Large intestine (tissue), 12 donors: Measurements from ENCODE around the gene RAD54L2. TPM values are rescaled to one million over a fixed set of nuclear protein-coding genes. Genes with fewer than 3 reads are reported as not detected.

Source experiments
- DNase-seq, 2 donors: peaks; one replicate each; pipeline versions ENCODE4 v3.0.0 to v3.0.0-alpha.2; 2013
- H3K27ac ChIP-seq: one replicate; pipeline ENCODE4 v1.5.1; 2013; ENCODE audit warnings: low read length
- H3K27me3 ChIP-seq: 2 replicates; pipeline ENCODE4 v1.6.1; 2013; ENCODE audit warnings: low read length; ENCODE audit not compliant: control insufficient read depth, insufficient read depth
- H3K36me3 ChIP-seq: 2 replicates; pipeline ENCODE4 v1.6.1; 2013; ENCODE audit warnings: low read length; ENCODE audit not compliant: control insufficient read depth, insufficient read depth
- H3K4me1 ChIP-seq: one replicate; pipeline ENCODE4 v1.6.1; 2013; ENCODE audit warnings: low read length; ENCODE audit not compliant: control insufficient read depth, insufficient read depth
- H3K4me3 ChIP-seq: one replicate; pipeline ENCODE4 v1.5.1; 2013; ENCODE audit warnings: low read length
- H3K9me3 ChIP-seq: one replicate; pipeline ENCODE4 v1.6.1; 2013; ENCODE audit warnings: mild to moderate bottlenecking, low read depth, low read length, moderate library complexity; ENCODE audit not compliant: control insufficient read depth
- WGBS: methylation state at CpG from one replicate; pipeline ENCODE4 v1.1.5; 2013; ENCODE audit warnings: low lambda C conversion rate; ENCODE audit not compliant: insufficient coverage; 5-methylcytosine and 5-hydroxymethylcytosine counted together
- long read RNA-seq, 11 donors: transcript quantifications; one replicate each; lab custom pipeline, GENCODE V29; 2026
- polyA plus RNA-seq: library from polyadenylated mRNA; unstranded; fragments of 120-200 nt; gene quantifications from one replicate; pipeline ENCODE4 v1.2.1, GENCODE V29; 2013

The RAD54L2 gene, protein sequence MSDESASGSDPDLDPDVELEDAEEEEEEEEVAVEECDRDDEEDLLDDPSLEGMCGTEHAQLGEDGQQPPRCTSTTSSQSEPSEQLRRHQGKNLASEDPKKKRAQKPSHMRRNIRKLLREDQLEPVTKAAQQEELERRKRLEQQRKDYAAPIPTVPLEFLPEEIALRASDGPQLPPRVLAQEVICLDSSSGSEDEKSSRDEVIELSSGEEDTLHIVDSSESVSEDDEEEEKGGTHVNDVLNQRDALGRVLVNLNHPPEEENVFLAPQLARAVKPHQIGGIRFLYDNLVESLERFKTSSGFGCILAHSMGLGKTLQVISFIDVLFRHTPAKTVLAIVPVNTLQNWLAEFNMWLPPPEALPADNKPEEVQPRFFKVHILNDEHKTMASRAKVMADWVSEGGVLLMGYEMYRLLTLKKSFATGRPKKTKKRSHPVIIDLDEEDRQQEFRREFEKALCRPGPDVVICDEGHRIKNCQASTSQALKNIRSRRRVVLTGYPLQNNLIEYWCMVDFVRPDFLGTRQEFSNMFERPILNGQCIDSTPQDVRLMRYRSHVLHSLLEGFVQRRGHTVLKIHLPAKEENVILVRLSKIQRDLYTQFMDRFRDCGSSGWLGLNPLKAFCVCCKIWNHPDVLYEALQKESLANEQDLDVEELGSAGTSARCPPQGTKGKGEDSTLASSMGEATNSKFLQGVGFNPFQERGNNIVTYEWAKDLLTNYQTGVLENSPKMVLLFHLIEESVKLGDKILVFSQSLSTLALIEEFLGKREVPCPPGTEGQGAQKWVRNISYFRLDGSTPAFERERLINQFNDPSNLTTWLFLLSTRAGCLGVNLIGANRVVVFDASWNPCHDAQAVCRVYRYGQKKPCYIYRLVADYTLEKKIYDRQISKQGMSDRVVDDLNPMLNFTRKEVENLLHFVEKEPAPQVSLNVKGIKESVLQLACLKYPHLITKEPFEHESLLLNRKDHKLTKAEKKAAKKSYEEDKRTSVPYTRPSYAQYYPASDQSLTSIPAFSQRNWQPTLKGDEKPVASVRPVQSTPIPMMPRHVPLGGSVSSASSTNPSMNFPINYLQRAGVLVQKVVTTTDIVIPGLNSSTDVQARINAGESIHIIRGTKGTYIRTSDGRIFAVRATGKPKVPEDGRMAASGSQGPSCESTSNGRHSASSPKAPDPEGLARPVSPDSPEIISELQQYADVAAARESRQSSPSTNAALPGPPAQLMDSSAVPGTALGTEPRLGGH (N-terminal part only)
- 9.7 TPM for polyA plus RNA-seq
- long read RNA-seq, donor 1 = 0 reads
- long read RNA-seq, donor 2 = 0 reads
- long read RNA-seq, donor 3 = 0 reads
- long read RNA-seq, donor 4 = 0 reads
- long read RNA-seq, donor 5 = 0 reads
- long read RNA-seq, donor 6 = 0 reads
- long read RNA-seq, donor 7 = 0 reads
- long read RNA-seq, donor 8 = 0 reads
- long read RNA-seq, donor 9 = 0 reads
- long read RNA-seq, donor 10, partial matches to known transcripts = 0 of 1 reads
- long read RNA-seq, donor 10, other reads (novel, unspliced or antisense) = 0 of 1 reads
- long read RNA-seq, donor 11 = 0 reads

DNA sequence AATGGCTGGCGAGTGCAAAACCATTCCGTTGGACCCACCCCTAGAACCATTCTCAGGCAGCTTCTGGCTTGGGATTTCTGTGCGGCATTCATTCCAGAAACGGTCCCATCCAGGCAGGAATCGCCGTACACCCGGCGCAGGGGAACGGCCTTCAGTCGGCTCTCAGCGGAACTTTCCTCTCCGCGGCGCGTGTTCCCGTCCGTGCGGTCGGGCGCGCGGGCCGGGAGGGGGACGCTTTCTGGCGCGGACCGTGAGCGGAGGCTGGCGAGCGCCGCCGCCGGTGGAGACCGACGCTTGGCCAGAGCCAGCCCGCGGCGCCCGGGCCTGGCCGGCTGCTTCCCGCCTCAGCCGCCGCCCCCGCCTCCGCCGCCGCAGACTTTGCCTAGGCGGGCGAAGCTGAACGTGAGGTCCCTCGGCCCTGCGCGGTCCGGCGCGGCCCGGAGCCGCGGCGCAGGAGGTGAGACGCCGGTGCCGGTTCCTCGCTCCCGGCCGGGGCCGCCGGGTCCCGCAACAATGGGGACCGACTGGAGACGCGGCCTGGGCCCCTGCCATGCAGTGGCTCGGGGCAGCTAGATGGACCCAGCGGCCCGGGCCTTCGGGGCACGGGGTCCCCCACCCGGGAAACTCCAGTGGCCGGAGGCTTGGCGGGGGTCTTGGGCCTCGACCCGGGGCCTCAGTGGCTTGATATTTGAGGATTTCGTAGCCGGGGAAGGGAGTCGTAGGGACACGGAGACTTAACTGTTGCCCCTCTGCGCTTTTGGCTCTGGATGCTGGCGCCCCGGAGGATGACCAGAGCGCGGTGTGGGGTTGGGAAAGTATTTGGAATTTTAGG, at the start of gene RAD54L2:
TSS of gene RAD54L2 (plus strand) at position 261 of the 832 bp plus-strand sequence. CDS start 51,702 bp downstream, outside the sequence.
- no peaks in the 10 kb centered on the region for H3K27me3 ChIP-seq
- H3K27ac ChIP-seq = peak within 1 kb of the TSS; percentile 52
- no peaks in the 10 kb centered on the region for H3K9me3 ChIP-seq
- peaks cover 4% of the 10 kb centered on the region for H3K36me3 ChIP-seq
- peak; percentile 67 to 86 for DNase-seq
- H3K4me3 ChIP-seq = peak within 1 kb of the TSS; percentile 81
- no peaks in the 10 kb centered on the region for H3K4me1 ChIP-seq
- no CpG with 5 or more reads among the region's 91 CpGs for WGBS

DNA sequence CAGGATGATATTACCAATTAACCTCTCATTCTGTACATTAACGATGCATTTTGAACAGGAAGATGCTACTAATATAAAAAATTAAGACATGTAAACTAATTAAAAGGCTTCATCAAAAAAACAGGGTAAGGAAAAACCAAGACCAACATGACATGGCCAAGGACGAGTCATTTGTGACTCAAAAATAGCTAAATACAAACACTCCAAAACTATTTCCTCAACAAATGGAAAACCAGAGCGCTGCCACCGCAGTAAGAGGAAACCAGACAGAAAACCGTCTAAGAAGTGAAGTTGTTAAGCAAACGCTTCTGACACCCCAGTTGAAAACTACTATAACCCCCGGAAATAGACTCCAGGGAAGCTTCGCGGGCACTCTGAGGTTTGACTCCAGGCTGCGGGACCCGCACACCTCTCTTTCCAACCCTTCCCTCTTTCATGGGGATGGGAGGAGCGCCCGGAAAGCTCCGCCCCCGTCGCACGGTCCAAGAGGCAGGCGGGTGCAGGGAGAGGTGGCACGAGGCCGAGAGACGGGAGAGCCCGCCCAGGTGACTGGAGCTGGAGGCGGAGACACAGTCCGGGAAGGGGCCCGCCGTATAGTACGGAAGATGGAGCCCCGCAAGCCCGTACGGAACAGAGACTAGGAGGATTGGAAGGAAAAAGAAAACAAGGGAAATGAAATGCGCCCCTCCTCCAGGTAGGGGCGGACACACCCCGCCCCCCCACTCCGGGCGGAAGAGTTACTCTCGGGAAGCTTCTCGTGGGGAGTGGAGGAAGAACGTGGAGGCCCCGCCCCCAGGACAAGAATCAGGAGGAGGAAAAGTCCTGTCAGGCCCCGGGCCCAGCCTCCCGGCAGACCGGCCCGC, 39.4 kb upstream of the RAD54L2 start:
- 0% methylated on average over 1 of the region's 43 CpGs for WGBS
- H3K36me3 ChIP-seq = peaks cover 2% of the 10 kb centered on the region

DNA sequence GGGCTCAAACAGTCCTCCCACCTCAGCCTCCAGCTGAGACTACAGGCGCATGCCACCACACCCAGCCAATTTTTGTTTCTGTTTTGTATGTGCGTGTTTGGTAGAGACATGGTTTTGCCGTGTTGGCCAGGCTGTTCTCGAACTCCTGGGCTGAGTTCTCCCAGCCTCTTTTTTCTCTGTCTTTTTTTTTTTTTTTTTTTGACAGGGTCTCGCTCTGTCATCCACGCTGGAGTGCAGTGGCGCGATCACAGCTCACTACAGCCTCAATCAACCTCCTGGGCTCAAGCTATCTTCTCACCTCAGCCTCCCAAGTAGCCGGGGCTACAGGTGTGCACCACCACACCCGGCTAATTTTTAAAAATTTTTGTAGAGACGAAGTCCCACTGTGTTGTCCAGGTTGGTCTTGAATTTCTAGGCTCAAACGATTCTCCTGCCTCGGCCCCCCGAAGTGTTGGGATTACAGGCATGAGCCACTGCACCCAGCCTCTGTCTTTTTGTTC, 37.8 kb upstream of the RAD54L2 start:
- H3K4me3 ChIP-seq = peak overlapping the region; percentile 32
- WGBS = no CpG with 5 or more reads among the region's 14 CpGs
- H3K27me3 ChIP-seq = no peaks in the 10 kb centered on the region
- peak overlapping the region; percentile 98 for H3K27ac ChIP-seq
- no peaks in the 10 kb centered on the region for H3K4me1 ChIP-seq
- DNase-seq = no peak
- no peaks in the 10 kb centered on the region for H3K9me3 ChIP-seq
- H3K36me3 ChIP-seq = peaks cover under 1% of the 10 kb centered on the region

More for the DNA sequence above, 39.4 kb upstream of the RAD54L2 start:
- DNase-seq = peak; percentile 94 to 98
- Histone ChIP-seq H3K27ac (peak overlapping the region; percentile 98), H3K4me1 (no peaks in the 10 kb centered on the region), H3K4me3 (peak overlapping the region; percentile 87), H3K9me3 (no peaks in the 10 kb centered on the region), H3K27me3 (no peaks in the 10 kb centered on the region)

DNA sequence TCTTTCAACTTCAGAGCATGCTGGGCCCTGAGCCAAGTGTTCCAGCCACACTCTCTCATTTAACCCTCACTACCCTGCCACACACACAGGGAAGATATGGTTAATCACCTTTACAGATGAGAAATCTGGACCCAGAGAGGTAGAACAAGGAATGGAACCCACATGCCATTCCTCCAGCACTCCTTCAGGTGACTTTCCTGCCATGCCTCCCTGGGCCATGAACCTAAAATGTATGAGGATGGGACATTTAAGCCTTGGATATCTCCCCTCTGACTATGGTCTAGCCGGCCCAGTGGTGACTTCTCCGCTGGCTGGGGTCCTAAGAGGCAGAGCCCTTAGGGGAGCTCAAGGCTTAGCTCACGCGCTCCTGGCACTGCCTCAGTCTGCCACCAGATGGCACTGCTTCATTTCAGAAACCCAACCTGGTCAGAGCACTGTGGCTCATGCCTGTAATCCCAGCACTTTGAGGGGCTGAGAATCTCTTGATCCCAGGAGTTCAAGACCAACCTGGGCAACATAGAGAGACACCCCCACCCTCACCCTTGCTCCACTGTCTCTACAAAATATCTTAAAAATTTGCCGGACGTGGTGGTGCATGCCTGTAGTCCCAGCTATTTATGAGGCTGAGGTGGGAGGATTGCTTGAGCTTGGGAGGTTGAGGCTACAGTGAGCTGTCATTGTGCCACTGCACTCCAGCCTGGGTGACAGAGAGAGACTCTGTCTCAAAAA, 36.5 kb upstream of the RAD54L2 start:
- peak; percentile 58 to 63 for DNase-seq
- no peaks in the 10 kb centered on the region for H3K4me1 ChIP-seq
- H3K4me3 ChIP-seq = no peak overlapping the region
- no peaks in the 10 kb centered on the region for H3K27me3 ChIP-seq
- no CpG with 5 or more reads among the region's 6 CpGs for WGBS
- no peaks in the 10 kb centered on the region for H3K9me3 ChIP-seq
- H3K36me3 ChIP-seq = no peaks in the 10 kb centered on the region
- H3K27ac ChIP-seq = no peak overlapping the region

DNA sequence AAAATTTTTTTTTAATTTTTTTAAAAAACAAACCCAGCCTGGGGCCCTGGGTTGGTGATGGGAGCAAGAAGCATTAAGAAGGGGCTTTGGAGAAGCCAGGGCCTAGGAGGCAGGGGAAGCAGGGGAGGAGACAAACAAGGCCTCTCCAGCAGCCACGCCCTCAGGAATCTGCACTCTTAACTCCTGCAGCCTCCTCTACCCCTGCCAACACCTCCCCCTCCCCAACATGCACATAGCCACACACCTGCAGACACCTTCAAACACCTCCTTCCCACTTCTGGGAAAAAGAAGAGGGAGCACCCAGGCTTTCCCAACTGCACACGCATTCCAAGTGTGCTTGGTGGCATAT, 36.0 kb upstream of the RAD54L2 start:
- WGBS = no CpG with 5 or more reads among the region's 2 CpGs
- Histone ChIP-seq H3K9me3 (no peaks in the 10 kb centered on the region), H3K36me3 (no peaks in the 10 kb centered on the region), H3K27ac (no peak overlapping the region), H3K4me1 (no peaks in the 10 kb centered on the region), H3K27me3 (no peaks in the 10 kb centered on the region), H3K4me3 (no peak overlapping the region)
- no peak for DNase-seq

DNA sequence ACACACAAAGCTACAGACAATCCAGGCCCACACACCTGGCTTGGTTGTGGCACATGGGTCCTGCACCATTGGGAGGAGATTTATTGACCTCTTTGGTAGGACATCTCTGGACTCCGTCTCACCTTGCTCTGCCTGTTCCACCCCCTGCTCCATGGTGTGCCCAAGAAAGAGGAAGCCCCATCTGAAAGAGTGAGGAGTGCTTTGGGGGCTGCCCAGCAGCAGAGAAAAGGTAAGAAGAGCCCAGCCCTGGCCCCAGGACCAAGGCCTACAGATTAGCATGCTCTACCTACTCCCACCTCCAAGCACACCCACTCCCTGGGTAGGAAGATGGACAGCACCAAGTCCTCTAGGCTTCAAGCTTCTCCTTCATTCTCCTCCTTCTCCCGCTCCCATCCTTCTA, 35.5 kb upstream of the RAD54L2 start:
- no peaks in the 10 kb centered on the region for H3K27me3 ChIP-seq
- no peak for DNase-seq
- no peak overlapping the region for H3K27ac ChIP-seq
- H3K4me3 ChIP-seq = no peak overlapping the region
- no peaks in the 10 kb centered on the region for H3K9me3 ChIP-seq
- WGBS = 100% methylated on average over 1 of the region's 2 CpGs
- H3K4me1 ChIP-seq = no peaks in the 10 kb centered on the region
- no peaks in the 10 kb centered on the region for H3K36me3 ChIP-seq

DNA sequence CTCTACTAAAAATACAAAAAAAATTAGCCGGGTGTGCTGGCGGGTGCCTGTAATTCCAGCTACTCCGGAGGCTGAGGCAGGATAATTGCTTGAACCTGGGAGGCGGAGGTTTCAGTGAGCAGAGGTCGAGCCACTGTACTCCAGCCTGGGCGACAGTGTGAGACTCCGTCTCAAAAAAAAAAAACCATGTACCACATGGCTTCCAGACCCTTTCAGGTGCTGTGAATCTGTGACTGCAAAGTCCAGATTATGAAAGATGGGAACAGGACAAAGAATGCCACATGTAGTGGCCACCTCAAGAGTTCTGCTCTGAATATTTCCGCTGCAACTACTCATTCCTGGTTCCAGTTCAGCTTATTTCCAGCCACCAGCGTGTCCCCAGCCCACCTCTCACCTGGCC, 30.3 kb upstream of the RAD54L2 start:
- H3K4me1 ChIP-seq = no peaks in the 10 kb centered on the region
- DNase-seq = no peak
- no peaks in the 10 kb centered on the region for H3K36me3 ChIP-seq
- H3K27ac ChIP-seq = no peak overlapping the region
- no peak overlapping the region for H3K4me3 ChIP-seq
- WGBS = no CpG with 5 or more reads among the region's 9 CpGs
- no peaks in the 10 kb centered on the region for H3K27me3 ChIP-seq
- no peaks in the 10 kb centered on the region for H3K9me3 ChIP-seq

DNA sequence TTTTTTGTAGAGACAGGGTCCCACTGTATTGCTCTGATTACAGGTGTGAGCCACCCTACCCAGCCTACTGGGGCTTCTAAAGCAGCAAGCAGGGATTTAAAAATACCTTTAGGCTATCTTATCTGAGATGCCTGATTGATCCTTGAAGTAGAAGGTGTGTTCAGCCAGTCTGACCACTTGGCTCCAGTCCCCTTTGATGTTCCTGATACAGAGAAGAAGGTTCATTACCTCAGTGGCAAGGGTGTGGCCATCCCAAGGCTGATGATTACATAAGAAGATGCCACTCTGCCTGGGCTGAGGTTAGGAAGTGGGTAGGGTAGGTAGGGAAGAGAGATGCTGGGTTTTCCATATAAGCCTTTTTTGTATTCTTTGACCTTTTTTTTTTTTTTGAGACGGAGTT, 27.5 kb upstream of the RAD54L2 start:
- WGBS = no CpG with 5 or more reads among the region's 1 CpG
- H3K4me1 ChIP-seq = no peaks in the 10 kb centered on the region
- H3K27ac ChIP-seq = no peak overlapping the region
- no peak overlapping the region for H3K4me3 ChIP-seq
- no peak for DNase-seq
- no peaks in the 10 kb centered on the region for H3K9me3 ChIP-seq
- no peaks in the 10 kb centered on the region for H3K27me3 ChIP-seq
- H3K36me3 ChIP-seq = no peaks in the 10 kb centered on the region
